ENCODE data around the gene HNRNPD. TPM values are rescaled to one million over a fixed set of nuclear protein-coding genes. Genes with fewer than 3 reads are reported as not detected.

HNRNPD gene
- total and polyA plus RNA-seq, 2 of the 13 experiments (the other 11 are each of a cell fraction or from before 2014, with no cell fraction given) = 64.0 to 69.7 TPM

GRCh38 chr4:82331814-82332213 lies 42.0 kb downstream of the HNRNPD start:
- no peaks in the 10 kb centered on the region for H3K27me3 ChIP-seq (ENCODE audit: control insufficient read depth in 1 of 2, insufficient read depth in 2 of 2, low read length in 2 of 2)
- intact Hi-C loops (cut with micrococcal nuclease; ENCODE audit: unreplicated experiment) (no loop called here), in situ Hi-C loops (cut with HindIII; ENCODE audit: extremely low pct_ligation_motif_present, low pct_unique_long_range_greater_than_20kb) (no loop called here)
- no peaks in the 10 kb centered on the region for H4K20me1 ChIP-seq (ENCODE audit: insufficient read depth, low read length)
- H3K9ac ChIP-seq (ENCODE audit: insufficient read depth, low read depth, low read length) = no peak overlapping the region
- DNase-seq (ENCODE audit: low spot score) = no peak
- ChIA-PET POLR2A (no interaction called here), CTCF (ENCODE audit: low intra/inter-chr PET ratio, low total read pairs) (no interaction called here)
- H3K4me1 ChIP-seq (ENCODE audit: insufficient read depth, low read length) = no peaks in the 10 kb centered on the region
- TF ChIP-seq ZNF30 (CRISPR knock-in tag; IDR thresholded peaks at IDR 0.05) = no peak
- TF ChIP-seq AHR (CRISPR knock-in tag; IDR thresholded peaks at IDR 0.05) = no peak
- TF ChIP-seq ZBTB26 (CRISPR knock-in tag; IDR thresholded peaks at IDR 0.05; ENCODE audit: borderline replicate concordance) = no peak
- TF ChIP-seq GTF3A (CRISPR knock-in tag; conservative IDR thresholded peaks at IDR 0.05) = no peak
- no peak for TF ChIP-seq ZNF547 (CRISPR knock-in tag; IDR thresholded peaks at IDR 0.05)
- TF ChIP-seq ZFP36L2 (CRISPR knock-in tag; IDR thresholded peaks at IDR 0.05) = no peak
- no peak for TF ChIP-seq FOSL1 (CRISPR knock-in tag; IDR thresholded peaks at IDR 0.05; ENCODE audit: borderline replicate concordance)
- TF ChIP-seq NFKB2 (CRISPR knock-in tag; IDR thresholded peaks at IDR 0.05; ENCODE audit: borderline replicate concordance) = no peak
- H3K79me2 ChIP-seq (ENCODE audit: insufficient read depth, low read length) = no peaks in the 10 kb centered on the region
- no peak for ATAC-seq
- H3K27ac ChIP-seq (ENCODE audit: extremely low read length, insufficient read depth, low read length) = no peak overlapping the region
- no peak for FAIRE-seq
- 52% methylated on average over 4 of the region's 4 CpGs for WGBS (ENCODE audit: low lambda C conversion rate)
- no peak overlapping the region for H3K4me2 ChIP-seq (ENCODE audit: low read depth, low read length)
- H3K9me3 ChIP-seq (ENCODE audit: low read length) = no peaks in the 10 kb centered on the region
- no TSS peak for BruUV-seq (replicated peaks)
- H3K4me3 ChIP-seq (replicated peaks in 1 of 3; ENCODE audit: insufficient read depth in 1 of 3, low read depth in 2 of 3, low read length in 3 of 3) = no peak overlapping the region
- no peak overlapping the region for H2AFZ ChIP-seq (ENCODE audit: low read length)
- H3K36me3 ChIP-seq (replicated peaks in 1 of 2; ENCODE audit: control insufficient read depth in 1 of 2, insufficient read depth in 2 of 2, low read length in 2 of 2) = no peaks in the 10 kb centered on the region

GRCh38 chr4:82320351-82320750 lies 53.4 kb downstream of the HNRNPD start:
- no TSS peak for BruUV-seq (replicated peaks)
- Histone ChIP-seq H3K4me1 (ENCODE audit: insufficient read depth, low read length) (no peaks in the 10 kb centered on the region), H3K4me2 (ENCODE audit: low read depth, low read length) (no peak overlapping the region), H3K27ac (ENCODE audit: extremely low read length, insufficient read depth, low read length) (no peak overlapping the region), H3K4me3 (replicated peaks in 1 of 3; ENCODE audit: insufficient read depth in 1 of 3, low read depth in 2 of 3, low read length in 3 of 3) (no peak overlapping the region), H2AFZ (ENCODE audit: low read length) (no peak overlapping the region), H4K20me1 (ENCODE audit: insufficient read depth, low read length) (no peaks in the 10 kb centered on the region), H3K9me3 (ENCODE audit: low read length) (no peaks in the 10 kb centered on the region), H3K9ac (ENCODE audit: insufficient read depth, low read depth, low read length) (no peak overlapping the region), H3K27me3 (ENCODE audit: control insufficient read depth in 1 of 2, insufficient read depth in 2 of 2, low read length in 2 of 2) (no peaks in the 10 kb centered on the region), H3K36me3 (replicated peaks in 1 of 2; ENCODE audit: control insufficient read depth in 1 of 2, insufficient read depth in 2 of 2, low read length in 2 of 2) (no peaks in the 10 kb centered on the region), H3K79me2 (ENCODE audit: insufficient read depth, low read length) (no peaks in the 10 kb centered on the region)
- intact Hi-C loops (cut with micrococcal nuclease; ENCODE audit: unreplicated experiment) (no loop called here), in situ Hi-C loops (cut with HindIII; ENCODE audit: extremely low pct_ligation_motif_present, low pct_unique_long_range_greater_than_20kb) (no loop called here)
- DNase-seq (ENCODE audit: low spot score) (no peak), ATAC-seq (no peak), FAIRE-seq (no peak)
- ChIA-PET POLR2A (no interaction called here), CTCF (ENCODE audit: low intra/inter-chr PET ratio, low total read pairs) (no interaction called here)
- WGBS (ENCODE audit: low lambda C conversion rate) = 55% methylated on average over 4 of the region's 4 CpGs
- TF ChIP-seq PATZ1 (CRISPR knock-in tag; IDR thresholded peaks at IDR 0.05) (no peak), ZSCAN31 (CRISPR knock-in tag; IDR thresholded peaks at IDR 0.05; ENCODE audit: low read depth) (no peak), ZBTB2 (CRISPR knock-in tag; IDR thresholded peaks at IDR 0.05; ENCODE audit: low read depth) (no peak), GRHL1 (CRISPR knock-in tag; conservative IDR thresholded peaks at IDR 0.05) (no peak), FOXK1 (CRISPR knock-in tag; IDR thresholded peaks at IDR 0.05; ENCODE audit: borderline replicate concordance, low read depth) (no peak), RFXANK (CRISPR knock-in tag; IDR thresholded peaks at IDR 0.05) (no peak)

All from HepG2 (cell line).